ENCODE data around the gene ZG16.

DNA sequence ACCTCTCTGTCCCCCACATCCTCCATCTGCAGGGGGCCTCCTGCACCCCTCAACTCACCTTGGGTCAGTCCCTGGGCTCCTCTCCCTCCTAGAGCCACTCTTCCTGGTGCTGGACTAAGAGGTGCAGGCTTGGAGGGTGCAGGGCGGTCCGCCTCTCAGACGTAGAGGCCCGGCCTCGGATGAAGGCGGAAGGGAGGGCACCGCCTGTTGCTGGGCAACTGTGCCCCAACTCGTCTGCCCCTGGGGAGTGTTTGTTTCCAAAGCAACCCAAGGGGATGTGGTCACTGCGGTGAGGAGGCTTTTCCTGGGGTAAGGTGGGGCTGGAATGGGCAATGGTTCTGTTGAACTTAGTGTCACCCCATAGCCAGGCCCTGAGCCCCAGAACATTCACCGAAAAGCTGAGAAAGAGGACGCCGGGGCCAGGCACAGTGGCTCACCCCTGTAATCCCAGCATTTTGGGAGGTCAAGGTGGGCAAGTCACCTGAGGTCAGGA lies 32.2 kb upstream of the ZG16 start, which contains the start of gene C16orf54:
- TF ChIP-seq, protein P1, sequence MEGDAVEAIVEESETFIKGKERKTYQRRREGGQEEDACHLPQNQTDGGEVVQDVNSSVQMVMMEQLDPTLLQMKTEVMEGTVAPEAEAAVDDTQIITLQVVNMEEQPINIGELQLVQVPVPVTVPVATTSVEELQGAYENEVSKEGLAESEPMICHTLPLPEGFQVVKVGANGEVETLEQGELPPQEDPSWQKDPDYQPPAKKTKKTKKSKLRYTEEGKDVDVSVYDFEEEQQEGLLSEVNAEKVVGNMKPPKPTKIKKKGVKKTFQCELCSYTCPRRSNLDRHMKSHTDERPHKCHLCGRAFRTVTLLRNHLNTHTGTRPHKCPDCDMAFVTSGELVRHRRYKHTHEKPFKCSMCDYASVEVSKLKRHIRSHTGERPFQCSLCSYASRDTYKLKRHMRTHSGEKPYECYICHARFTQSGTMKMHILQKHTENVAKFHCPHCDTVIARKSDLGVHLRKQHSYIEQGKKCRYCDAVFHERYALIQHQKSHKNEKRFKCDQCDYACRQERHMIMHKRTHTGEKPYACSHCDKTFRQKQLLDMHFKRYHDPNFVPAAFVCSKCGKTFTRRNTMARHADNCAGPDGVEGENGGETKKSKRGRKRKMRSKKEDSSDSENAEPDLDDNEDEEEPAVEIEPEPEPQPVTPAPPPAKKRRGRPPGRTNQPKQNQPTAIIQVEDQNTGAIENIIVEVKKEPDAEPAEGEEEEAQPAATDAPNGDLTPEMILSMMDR (optimal IDR thresholded peaks at IDR 0.05 in 1 of 3, IDR thresholded peaks at IDR 0.05 in 1 of 3, conservative IDR thresholded peaks at IDR 0.05 in 1 of 3; ENCODE audit: extremely low read depth in 1 of 3, insufficient read depth in 2 of 3, low read length in 3 of 3), result no peak
- no peak for TF ChIP-seq EZH2 (IDR thresholded peaks at IDR 0.05; ENCODE audit: low read length)
